Peyer's patch (tissue), 4 donors: ENCODE measurements around the gene ATF6.

ENCODE experiments used
- CTCF ChIP-seq, 6 experiments: fragments of 450-650 bp in 4 of 6; fragments of 200-600 bp in 2 of 6; sonication (generic) in 1 of 6; IDR thresholded peaks; one replicate each; pipeline ENCODE4 v1.5.1; 2017 to 2019; ENCODE audit warnings: antibody characterized with exemption in 6 of 6, mild to moderate bottlenecking in 3 of 6, moderate library complexity in 1 of 6
- POLR2A ChIP-seq, 2 donors: fragments of 450-650 bp; IDR thresholded peaks; one replicate each; pipeline ENCODE4 v1.5.1; 2017; ENCODE audit warnings: antibody characterized with exemption in 2 of 2, mild to moderate bottlenecking in 2 of 2, moderate library complexity in 2 of 2

- TF ChIP-seq CTCF (IDR thresholded peaks at IDR 0.05) (no peak), POLR2A (IDR thresholded peaks at IDR 0.05) (no peak)
Measured at GRCh38 chr1:161772397-161772796, 6.3 kb downstream of the ATF6 start.
